M059J (cell line): ENCODE data around the gene ABLIM2. TPM values are rescaled to one million over a fixed set of nuclear protein-coding genes. Genes with fewer than 3 reads are reported as not detected.

Source experiments
- DNase-seq: peaks from one replicate; pipeline ENCODE4 v3.0.0-alpha.2; 2012; ENCODE audit warnings: low read depth
- total RNA-seq: library from RNA; depleted of rRNA; stranded (reverse); fragments of >200 nt; shearing (Covaris generic); gene quantifications from 2 replicates; pipeline ENCODE4 v1.2.3, GENCODE V29; 2014

ABLIM2 gene
- total RNA-seq, 1 experiment from 2014 or later: not detected

DNA sequence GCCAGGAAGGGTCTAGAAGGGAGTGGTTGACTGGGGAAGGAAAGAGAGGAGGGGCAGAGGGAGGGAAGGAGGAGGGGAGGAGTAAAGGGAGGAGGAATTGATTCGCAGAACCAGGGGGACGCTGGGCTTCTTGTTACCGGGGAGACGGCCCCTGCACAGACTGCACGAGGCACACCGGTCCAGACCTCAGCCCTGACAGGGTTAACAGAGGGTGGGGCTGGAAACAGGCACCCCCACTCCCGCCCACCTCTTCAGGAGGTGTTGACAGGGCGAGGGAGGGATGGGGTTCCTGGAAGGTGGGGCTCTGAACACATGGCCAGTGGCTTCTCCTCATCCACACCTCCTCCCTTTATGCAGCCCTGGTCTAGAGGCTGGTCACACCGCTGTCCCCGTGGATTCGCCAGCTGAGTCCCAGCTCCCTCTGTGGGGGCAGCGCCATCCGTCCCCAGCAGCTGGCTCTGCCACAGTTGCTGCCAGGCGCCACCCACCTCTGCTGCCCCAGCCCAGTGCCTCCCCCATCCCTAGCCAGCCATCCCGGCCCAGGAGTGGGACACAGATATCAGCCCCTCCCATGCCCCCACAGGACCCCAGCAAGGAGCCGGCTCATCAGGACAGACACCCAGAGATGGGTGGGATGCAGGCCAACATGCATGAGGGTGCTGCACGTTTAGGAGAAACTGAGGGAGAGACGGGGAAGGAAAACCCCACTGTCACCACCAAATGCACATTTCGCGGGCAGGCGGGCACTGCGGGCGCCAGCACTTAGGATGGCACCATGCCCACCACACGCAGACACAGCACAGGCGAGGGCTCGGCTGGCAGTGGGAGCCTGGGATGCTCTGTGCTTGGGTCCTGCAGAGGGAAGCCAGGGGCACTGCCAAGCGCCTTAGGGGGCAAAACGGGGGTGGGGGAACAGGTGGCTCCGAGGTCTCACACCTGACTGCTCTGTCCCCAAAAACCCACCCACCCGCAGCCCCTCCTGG is 87.6 kb downstream of the ABLIM2 start:
- no peak for DNase-seq

DNA sequence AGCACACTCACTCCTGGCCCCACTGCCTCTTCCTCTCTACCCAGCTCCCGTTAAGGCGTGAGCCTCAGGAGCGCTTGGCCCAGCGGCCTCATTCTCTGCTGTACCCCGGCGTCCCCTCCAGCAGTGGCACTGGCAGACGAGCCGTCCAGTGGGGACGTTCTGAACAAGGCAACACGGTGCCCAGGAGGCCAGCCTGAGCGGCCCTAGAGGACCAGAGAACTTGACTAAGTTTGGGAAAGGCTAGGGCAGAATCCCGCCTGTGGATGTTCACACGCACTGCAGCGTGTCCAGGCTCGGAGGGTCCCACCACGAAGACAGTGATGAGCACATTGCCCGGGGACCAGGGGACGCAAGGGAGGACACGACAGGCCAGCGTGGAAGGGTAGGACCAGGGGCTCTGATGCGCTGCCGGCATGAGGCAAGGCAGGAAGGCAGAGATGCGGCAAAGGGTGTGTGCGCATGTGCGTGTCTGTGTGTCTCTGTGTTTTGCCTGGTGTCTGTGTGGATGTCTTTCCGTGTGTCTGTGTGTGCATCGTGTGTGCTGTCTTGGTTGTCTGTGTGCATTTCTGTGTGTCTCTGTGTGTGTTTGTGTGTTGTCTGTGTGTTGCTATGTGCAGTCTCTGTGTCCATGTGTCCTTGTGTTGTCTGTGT is 89.4 kb downstream of the ABLIM2 start:
- DNase-seq: no peak

DNA sequence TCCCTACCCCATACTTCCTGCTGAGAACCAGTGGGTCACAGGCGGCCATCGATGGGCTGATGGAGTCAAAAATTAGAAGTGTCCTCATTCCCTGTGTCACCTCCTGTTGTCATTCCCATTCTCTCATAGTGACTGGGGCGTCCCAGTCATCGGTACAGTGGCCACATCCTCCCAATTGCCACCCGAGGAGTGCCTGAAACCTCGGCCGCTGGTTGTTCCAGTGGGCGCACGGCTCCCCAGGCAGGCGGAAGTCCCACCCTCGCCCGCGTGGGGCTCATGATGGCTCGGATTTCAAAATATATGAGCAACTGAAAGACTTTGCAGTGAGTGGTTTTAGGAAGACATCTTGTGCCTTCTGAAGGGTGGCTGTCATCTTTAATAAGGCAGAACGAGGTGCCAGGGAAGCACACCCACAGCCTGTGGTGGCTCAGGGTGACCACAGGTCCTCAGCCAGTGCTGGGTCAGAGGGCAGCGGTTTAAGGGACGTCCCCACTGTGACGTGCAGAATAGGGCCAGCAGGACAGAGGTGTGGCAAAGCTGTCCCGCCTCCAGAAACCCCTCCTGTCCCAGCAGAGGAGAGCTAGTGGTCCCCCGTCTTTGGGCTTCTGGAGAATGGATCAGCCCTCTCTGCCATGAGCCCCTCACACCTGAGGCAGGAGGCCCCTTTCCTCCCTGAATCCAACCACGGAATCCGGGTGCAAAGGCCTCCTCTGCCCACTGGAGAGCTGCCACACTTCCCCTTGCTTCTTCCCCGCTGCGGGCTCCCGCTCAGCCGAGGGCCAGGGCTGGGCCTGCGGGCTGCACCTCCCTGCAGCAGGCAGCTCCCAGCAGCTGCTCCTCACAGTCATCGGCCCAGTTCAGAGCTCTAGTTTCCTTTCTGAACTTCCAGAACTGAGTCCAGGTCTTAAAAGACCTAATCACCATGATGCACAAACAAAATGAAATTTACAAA is 90.4 kb downstream of the ABLIM2 start:
- DNase-seq: no peak

DNA sequence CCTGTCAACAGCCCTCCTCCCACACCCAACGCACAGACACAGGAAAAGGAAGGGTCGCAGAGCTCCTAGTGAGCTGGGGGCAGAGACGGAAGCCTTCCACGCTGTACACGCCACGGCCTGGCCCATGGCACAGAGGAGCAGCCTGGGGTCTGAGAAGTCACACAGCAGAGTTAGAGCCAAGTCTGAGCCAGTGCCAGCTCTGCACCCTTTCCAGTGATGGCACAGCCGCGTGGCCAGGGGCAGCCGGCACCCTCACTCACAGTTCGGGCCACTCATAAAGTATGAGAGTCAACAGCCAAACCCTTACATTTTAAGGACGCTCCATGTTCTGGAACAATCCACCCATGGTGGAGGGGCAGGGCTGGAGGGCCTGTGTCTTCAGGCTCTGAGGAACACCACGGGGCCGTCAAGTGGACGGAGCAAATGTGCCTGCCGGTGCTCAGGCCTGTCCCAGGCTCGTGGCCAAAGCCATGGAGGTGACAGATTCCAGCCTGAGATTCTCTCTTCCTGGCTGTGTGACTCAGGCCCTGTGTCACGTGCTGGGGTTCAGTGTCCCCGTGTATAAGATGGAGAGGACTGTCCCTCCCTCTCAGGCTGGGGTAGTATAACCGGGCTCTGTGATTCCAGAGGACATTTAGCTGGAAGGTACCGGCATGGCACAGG is 91.2 kb downstream of the ABLIM2 start:
- DNase-seq: no peak

DNA sequence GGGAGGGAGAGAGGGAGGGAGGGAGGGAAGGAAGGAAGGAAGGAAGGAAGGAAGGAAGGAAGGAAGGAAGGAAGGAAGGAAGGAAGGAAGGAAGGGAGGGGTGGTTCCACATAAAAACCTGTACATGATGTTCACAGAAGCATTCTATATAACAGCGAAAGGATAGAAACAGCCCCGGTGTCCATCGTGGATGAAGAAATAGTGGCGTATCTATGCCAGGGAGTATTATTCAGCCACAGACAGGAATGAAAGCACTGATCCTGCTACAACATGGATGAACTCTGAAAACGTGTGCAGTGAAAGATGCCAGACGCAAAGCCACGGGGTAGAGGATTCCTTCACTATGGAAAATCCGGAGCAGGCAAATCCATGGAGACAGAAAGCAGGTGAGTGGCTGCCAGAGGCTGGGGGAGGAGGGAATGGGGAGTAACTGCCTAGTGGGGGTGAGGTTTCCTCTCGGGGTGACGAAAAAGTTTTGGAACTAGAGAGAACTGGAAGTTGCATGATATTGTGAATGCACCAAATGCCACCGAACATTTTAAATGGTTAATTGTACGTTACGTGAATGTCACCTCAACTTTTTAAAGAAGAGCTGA is 92.2 kb downstream of the ABLIM2 start:
- DNase-seq: no peak

DNA sequence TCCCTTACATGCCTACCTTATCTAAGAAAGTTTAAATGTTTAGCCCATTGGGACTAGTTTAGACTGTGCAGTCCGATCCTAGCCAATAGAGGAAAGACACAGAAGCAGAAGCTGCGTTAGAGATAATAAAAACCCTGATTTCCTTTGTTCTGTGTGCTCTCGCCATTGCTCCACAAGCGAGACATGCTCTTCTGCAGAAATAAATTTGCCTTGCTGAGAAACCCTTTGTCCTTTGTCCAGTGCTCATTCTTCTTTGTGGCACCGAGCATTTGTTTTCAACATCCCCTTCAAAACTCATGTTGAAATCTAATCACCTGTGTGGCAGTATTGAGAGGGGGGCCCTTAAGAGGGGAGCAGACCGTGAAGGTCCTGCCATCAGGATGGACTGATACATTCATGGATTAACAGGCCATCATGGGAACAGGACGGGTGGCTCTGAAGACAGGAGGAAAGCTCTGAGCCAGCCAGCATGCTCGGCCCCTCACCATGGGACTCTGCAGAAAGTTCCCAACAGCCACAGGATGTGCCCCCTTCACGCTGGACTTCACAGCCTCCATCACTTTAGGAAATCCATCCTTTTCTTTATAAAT is 94.5 kb downstream of the ABLIM2 start:
- no peak for DNase-seq

DNA sequence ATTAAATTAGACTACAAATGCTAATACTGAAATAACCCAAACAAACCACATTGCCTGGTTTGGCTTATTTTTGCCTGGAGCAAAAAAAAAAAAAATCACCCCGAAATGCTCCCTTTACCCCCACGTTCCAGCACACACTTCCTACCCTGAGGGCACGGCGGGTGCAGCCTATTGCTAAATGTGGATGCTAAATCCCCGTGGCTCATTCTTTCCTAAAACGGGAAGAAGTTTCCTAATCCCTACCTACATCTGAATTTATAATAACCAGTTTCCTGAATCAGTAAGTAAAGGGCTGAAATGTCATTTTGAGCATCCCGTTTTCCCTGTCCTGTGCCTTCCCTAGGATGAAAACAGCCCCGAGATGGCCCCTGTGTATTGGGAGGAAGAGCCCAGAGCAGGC is 97.0 kb downstream of the ABLIM2 start:
- DNase-seq: no peak

DNA sequence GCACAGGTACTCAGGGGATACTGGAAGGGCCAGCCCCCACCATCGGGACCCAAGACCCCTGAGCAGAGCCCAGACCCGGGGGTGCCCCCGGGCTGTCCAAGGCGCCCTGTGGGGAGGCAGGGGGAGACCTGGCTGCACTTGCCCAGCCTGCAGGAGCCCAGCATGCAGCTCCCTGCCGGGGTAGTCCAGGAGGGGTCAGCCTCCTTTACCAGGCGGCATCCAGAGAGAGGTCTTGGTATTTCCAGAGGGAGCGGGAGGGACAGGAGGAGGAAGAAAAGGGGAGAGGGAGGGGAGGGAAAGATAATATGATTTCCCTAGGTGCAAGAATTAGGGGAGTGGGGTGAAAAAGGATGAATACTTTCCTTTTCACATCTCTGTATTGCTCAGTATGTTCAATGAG is 97.5 kb downstream of the ABLIM2 start:
- DNase-seq: no peak

DNA sequence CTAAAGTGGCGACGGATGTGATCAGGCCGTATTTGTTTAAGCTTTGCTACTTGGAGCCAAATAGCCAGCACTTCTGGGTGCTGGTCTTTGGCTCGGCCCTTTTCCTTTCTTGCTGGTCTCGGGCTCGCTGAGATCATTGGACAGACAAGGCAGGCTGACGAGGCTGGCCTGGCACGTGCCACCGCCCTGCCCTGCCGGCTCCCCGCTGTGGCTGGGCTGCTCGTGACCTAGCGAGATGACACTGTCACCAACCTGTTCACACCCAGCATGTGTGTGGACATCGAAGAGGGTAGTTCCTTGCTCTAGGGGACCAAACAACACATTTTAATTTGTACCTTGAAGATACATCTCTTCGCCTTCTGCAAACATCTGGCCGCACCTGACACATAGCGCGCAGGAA is 98.0 kb downstream of the ABLIM2 start:
- DNase-seq: no peak

DNA sequence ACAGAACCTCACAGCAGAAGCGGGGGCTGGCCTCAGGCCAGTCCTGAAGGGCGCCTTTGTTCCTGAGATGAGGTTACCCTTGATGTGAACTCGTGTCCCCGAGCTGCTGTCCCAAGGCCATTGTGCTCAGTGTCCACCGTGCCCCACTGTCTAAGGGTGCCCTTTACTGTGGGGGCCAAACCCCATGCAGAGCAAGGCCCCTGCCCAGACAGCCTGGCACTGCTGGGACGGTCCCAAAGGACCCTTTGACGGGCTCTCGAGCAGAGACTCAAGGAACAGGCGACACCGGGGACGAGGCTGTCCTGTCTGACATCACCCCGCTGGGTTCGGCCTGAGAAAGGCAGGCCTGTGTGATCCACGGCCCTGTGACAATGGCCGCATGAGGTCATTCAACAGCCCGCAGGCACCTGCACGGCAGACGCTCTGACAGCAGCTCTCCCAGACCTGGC is 100.6 kb downstream of the ABLIM2 start:
- no peak for DNase-seq

DNA sequence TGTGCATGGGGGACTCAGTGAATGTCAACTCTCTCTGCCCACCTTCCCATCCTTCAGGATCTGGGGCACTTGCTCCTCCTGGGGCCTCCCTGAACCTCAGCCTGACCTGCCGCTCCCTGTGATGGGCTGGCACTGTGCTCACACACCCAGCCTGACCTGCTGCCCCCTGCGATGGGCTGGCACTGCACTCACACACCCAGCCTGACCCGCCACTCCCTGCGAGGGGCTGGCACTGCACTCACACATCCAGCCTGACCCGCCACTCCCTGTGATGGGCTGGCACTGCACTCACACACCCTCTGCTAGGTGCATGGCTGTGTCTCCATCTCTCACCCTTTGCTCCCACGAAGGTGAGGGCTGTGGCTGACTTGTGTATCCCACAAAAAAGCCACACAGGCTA is 103.4 kb downstream of the ABLIM2 start:
- no peak for DNase-seq

DNA sequence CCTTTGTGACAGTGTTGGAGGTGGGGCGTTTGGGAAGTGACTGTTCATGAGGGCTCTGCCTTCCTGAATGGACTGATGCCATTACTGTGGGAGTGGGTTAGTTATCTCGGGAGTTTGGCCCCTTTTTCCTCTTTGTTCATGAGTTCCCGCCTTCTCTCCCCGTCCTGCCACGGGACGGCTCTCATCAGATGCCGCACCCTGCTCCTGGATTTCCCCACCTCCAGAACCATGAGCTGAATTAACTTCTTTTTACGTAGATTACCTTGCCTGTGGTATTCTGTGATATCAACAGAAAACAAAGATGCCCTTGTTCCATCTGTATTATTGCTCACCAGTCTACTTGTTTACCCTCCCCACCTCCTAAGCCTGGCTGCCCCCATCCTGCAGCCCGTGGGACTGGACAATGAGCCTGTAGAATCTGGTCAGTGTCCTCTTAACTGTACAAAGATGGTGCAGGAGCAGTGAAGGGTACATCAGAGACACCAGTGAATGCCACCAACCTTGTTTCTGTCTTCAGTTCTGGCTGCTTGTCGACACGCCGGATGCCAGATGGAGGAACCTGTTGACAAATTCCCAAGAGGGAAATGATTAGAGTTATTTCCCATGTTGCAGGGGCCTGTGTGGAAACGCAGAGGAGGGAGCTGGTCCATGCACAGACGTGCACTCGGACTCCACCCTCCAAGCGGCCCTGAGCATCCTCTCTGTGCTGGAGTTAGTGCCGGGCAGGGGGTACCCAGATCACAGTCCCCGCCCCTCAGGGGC is 104.7 kb downstream of the ABLIM2 start:
- no peak for DNase-seq

DNA sequence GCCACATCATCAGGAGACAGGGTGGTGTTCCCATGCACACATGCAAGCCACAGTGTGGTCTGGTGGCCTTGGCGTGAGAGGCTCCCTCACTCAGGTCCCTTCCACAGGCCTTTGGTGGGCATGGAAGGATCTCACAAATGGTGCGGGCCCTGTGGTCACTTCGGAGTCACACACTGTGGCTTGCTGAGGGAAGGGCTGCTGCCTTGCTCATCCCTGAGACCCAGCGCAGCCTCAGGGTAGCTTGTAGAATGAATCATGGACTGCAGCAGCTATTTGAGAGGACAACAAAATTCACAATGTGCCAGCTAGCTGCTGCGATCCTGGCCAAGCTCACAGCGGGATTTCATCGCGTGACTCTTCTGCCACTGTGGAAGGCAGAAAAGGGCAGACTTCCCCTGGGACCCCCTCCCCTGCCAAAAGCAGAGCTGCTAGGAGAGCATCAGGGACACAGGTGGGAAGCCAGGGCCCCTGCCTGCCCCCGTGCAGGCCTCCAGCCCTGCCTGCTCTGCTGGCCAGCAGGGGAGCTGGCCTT is 106.4 kb downstream of the ABLIM2 start:
- no peak for DNase-seq

DNA sequence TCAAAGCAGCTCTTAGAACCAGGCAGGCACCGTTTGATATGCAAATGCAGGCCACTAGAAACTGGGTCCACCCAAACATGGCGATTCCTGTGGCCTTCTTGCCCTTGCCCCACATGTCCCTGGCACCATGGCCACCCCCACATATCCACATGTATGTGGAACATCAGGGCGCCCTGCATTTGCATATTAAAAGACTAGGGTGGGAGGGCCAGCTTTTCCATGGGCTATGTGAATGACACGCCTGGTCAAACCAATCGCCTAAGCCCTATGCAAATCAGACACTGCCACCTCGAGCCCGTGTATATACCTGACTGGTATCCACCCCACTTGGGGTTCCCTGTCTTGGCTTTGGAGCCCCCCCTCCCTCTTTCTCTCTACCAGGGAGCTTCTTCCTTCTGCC is 107.0 kb downstream of the ABLIM2 start:
- DNase-seq: no peak

DNA sequence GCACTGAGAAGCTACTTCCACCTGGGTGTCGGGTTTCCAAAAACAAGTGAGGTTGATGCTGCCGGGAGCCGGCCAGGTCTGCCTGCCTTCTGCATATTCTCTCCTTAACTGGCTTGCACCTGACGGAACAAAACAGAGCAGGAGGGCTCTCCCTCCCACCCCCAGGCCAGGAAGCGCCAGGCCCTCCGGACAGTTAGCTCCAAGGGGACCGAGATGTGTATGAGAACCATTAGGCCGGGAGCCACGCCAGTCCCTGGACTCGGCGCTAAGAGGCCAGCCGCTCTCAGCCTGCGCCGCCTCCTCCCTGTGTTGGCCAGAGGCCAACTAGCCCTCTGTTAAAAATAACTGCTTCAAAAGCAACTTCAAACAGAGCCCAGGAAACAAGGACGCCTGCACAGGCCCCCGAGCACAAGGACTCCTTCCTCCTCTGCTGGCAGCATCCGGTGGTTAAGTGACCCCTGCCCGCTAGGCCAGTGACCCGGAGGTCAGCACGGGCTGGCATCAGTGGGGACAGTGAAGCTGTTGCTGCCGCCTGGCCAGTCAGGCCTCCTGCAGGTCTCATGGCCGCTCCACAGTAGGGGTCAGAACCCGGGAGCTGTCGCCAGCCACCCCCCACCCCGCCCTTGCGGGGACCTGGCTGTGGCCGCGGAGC is 107.9 kb downstream of the ABLIM2 start:
- peak; percentile 20 for DNase-seq

DNA sequence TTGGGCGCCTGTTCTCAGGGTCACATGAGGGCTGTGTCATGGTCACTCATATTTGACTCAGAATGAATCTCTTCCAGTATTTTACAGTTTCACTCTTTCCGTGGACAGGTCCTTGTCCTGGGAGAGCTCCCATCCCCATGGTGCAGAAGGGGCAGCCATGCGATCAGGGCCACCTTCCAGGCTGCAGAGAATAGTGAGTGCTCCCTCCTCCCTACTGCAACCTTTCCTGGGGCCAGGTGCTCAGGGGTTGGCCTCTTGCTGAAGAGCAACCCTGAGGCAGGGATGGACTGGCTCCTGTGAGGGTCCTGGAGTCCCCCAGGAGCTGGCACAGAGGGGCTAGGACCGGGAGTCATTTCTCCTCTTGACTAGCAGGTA is 108.4 kb downstream of the ABLIM2 start:
- no peak for DNase-seq

DNA sequence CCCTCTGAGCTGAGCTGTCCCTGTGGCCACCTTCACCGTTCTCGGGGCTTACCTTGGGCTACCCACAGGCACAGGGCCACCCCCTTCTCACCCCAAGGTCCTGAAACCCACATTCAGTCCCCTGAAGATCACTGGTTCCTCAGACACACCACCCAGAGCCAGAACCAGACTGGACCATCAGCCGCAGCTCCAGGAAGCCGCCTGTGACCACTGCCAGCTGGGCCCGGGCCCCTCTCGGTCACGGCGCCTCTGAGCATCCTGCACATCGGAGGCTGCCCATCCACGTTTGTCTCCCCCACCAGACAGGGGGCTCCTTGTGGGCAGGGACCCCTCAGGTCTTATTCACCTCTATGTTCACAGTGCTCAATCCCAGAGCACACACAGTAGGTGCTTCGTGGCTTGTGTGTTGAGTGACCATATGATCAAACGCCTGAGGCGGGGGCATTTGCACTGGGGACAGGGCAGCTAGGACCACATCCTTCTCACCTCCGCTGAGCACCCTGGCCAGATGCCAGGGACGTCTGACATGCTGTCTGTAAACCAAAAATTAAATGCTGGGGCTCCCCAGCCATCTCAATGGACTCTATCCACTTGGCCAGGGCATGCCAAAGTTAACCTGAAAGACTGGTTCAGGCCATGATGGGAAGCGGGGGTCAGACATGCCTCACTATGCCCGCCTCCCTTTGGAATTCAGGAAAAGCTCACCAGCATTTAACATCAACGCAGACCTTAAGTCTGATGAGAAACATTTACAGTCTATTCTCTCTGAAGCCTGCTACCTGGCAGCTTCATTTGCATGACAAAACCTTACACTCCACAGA is 109.5 kb downstream of the ABLIM2 start:
- no peak for DNase-seq
